H1 (cell line): ENCODE measurements around the gene PSMD3.

Experiments
- ASH2L ChIP-seq: fragments of 200-600, 300-600 bp; sonication (generic); IDR thresholded peaks from one replicate; pipeline ENCODE4 v1.7.1; 2017; ENCODE audit warnings: low read length
- CBX5 ChIP-seq: fragments of 300-800, 300-1000 bp; sonication (generic); IDR thresholded peaks from 2 replicates; pipeline ENCODE4 v1.7.1; 2016; ENCODE audit warnings: antibody characterized with exemption, low read length, low read depth
- CHD2 ChIP-seq: IDR thresholded peaks from 2 replicates; pipeline ENCODE4 v1.6.1; 2012; ENCODE audit warnings: low read length, improper control_type of control experiment
- EZH2 ChIP-seq: fragments of 200-600 bp; sonication (generic); IDR thresholded peaks from 2 replicates; pipeline ENCODE4 v1.7.1; 2012; ENCODE audit warnings: low read depth, mild to moderate bottlenecking, moderate library complexity, low read length, inconsistent platforms; ENCODE audit not compliant: severe bottlenecking
- FOSL1 ChIP-seq: IDR thresholded peaks from 2 replicates; pipeline ENCODE4 v1.6.1; 2011; ENCODE audit warnings: mild to moderate bottlenecking, low read depth, low read length, moderate library complexity; ENCODE audit not compliant: insufficient read depth
- HDAC6 ChIP-seq: IDR thresholded peaks from one replicate; pipeline ENCODE4 v1.7.1; 2012; ENCODE audit warnings: low read depth, mild to moderate bottlenecking, inconsistent platforms, low read length, moderate library complexity
- NRF1 ChIP-seq: IDR thresholded peaks from 2 replicates; pipeline ENCODE4 v1.6.1; 2011; ENCODE audit warnings: mild to moderate bottlenecking, low read depth, low read length, improper control_type of control experiment
- POLR2A ChIP-seq, 2 experiments: IDR thresholded peaks; 1 replicate in 1 of 2; 2 replicates in 1 of 2; pipeline ENCODE4 v1.6.1; 2011; ENCODE audit warnings: low read depth in 2 of 2, low read length in 2 of 2, mild to moderate bottlenecking in 2 of 2; ENCODE audit errors: control extremely low read depth in 1 of 2
- RAD21 ChIP-seq, 2 experiments: IDR thresholded peaks in 1 of 2; conservative IDR thresholded peaks in 1 of 2; 2 replicates each; pipeline ENCODE4 v1.6.1; 2011; ENCODE audit warnings: low read depth in 2 of 2, low read length in 2 of 2, improper control_type of control experiment in 1 of 2, inconsistent platforms in 1 of 2, mild to moderate bottlenecking in 1 of 2, moderate library complexity in 1 of 2
- SP1 ChIP-seq: IDR thresholded peaks from 2 replicates; pipeline ENCODE4 v1.6.1; 2011; ENCODE audit warnings: low read depth, low read length
- SRF ChIP-seq: IDR thresholded peaks from 2 replicates; pipeline ENCODE4 v1.6.1; 2011; ENCODE audit warnings: mild to moderate bottlenecking, low read depth, low read length, moderate library complexity
- TEAD4 ChIP-seq: IDR thresholded peaks from 2 replicates; pipeline ENCODE4 v1.6.1; 2012; ENCODE audit warnings: low read depth, low read length, inconsistent platforms, mixed read lengths
- TF ChIP-seq, protein P1 (sequence below), 3 experiments: IDR thresholded peaks; 1 replicate in 2 of 3; 2 replicates in 1 of 3; pipeline versions ENCODE4 v1.5.1 to v1.6.1; 2011; ENCODE audit warnings: low read length in 3 of 3, mild to moderate bottlenecking in 3 of 3, inconsistent platforms in 2 of 3, low read depth in 1 of 3, moderate library complexity in 1 of 3; ENCODE audit not compliant: insufficient read depth in 1 of 3; ENCODE audit errors: control extremely low read depth in 1 of 3
- TF ChIP-seq, protein P2 (sequence below): IDR thresholded peaks from 2 replicates; pipeline ENCODE4 v1.6.1; 2012; ENCODE audit warnings: inconsistent platforms

DNA sequence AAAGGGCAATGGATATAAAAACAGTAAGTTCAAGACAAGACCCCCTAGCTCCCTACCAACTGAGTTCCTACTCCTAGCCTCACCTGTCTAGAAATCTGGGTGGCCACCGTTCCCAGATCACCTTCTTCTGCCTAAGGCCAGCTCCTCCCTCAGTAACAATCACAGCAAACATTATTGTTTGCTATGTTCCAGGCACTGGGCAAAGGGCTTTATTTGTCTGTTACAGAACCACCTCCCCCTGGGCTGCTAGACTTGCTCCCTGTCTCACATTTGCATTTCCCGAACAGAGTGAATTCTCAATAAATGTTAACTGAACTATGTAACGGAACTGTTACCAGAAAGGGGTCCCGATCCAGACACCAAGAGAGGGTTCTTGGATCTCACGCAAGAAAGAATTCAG lies 46.3 kb upstream of the PSMD3 start:
- TF ChIP-seq TEAD4 (no peak), HDAC6 (no peak), SP1 (no peak), RAD21 (IDR thresholded peaks at IDR 0.05 in 1 of 2, conservative IDR thresholded peaks at IDR 0.05 in 1 of 2; ENCODE audit: low read depth in 2 of 2, low read length in 2 of 2) (no peak), CBX5 (no peak), SRF (no peak), CHD2 (no peak), ASH2L (no peak), POLR2A (IDR thresholded peaks at IDR 0.05; ENCODE audit: control extremely low read depth in 1 of 2, low read depth in 2 of 2, low read length in 2 of 2) (no peak), EZH2 (no peak), FOSL1 (no peak), NRF1 (no peak)
- TF ChIP-seq, protein P1, sequence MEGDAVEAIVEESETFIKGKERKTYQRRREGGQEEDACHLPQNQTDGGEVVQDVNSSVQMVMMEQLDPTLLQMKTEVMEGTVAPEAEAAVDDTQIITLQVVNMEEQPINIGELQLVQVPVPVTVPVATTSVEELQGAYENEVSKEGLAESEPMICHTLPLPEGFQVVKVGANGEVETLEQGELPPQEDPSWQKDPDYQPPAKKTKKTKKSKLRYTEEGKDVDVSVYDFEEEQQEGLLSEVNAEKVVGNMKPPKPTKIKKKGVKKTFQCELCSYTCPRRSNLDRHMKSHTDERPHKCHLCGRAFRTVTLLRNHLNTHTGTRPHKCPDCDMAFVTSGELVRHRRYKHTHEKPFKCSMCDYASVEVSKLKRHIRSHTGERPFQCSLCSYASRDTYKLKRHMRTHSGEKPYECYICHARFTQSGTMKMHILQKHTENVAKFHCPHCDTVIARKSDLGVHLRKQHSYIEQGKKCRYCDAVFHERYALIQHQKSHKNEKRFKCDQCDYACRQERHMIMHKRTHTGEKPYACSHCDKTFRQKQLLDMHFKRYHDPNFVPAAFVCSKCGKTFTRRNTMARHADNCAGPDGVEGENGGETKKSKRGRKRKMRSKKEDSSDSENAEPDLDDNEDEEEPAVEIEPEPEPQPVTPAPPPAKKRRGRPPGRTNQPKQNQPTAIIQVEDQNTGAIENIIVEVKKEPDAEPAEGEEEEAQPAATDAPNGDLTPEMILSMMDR (IDR thresholded peaks at IDR 0.05; ENCODE audit: control extremely low read depth in 1 of 3, insufficient read depth in 1 of 3, low read depth in 1 of 3, low read length in 3 of 3) = no peak
- TF ChIP-seq, protein P2, sequence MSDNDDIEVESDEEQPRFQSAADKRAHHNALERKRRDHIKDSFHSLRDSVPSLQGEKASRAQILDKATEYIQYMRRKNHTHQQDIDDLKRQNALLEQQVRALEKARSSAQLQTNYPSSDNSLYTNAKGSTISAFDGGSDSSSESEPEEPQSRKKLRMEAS = no peak
